Bronchial epithelial cell (primary cell): Measurements from ENCODE around the gene CTPS1. TPM values are rescaled to one million over a fixed set of nuclear protein-coding genes. Genes with fewer than 3 reads are reported as not detected.

Experiments used
- DNase-seq: peaks from one replicate; pipeline ENCODE4 v3.0.0-alpha.2; 2010; ENCODE audit warnings: low read depth
- FAIRE-seq: peaks from 2 replicates; lab custom pipeline; 2011; peaks lifted over from hg19 to GRCh38; lab: Jason Lieb, UNC
- H3K27me3 ChIP-seq: 2 replicates; pipeline ENCODE4 v1.5.1; 2011; ENCODE audit warnings: low read length; ENCODE audit not compliant: control insufficient read depth, insufficient read depth
- H3K36me3 ChIP-seq: 2 replicates; pipeline ENCODE4 v1.5.1; 2011; ENCODE audit warnings: low read length; ENCODE audit not compliant: control insufficient read depth, insufficient read depth
- H3K4me3 ChIP-seq: 2 replicates; pipeline ENCODE4 v1.5.1; 2011; ENCODE audit warnings: mild to moderate bottlenecking, low read depth, low read length, control low read depth
- total RNA-seq: library from RNA; depleted of rRNA; stranded (reverse); fragments of >200 nt; gene quantifications from 2 replicates; pipeline ENCODE4 v1.2.1, GENCODE V29; 2014
- TF ChIP-seq, protein P1 (sequence below): IDR thresholded peaks from 2 replicates; pipeline ENCODE4 v1.5.1; 2011; ENCODE audit warnings: mild to moderate bottlenecking, moderate library complexity, low read length, control low read depth, inconsistent platforms; ENCODE audit not compliant: insufficient read depth, severe bottlenecking

Gene CTPS1
- total RNA-seq, 1 donor from 2014 or later: 33.7 TPM

DNA sequence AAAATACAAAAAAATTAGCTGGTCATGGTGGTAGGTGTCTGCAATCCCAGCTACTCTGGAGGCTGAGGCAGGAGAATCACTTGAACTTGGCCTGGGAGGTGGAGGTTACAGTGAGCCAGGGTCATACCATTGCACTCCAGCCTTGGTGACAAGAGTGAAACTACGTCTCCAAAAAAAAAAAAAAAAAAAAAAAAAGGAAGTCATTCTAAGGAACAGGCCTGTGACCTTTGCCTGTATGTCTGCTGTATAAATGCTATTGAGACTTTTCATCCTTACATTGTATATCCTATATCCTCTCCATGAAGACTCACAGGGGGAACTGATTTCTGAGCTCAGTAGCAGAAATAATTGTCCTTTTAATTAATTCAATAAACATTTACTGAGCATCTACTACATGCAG lies 7.5 kb upstream of the CTPS1 start:
- FAIRE-seq: no peak
- DNase-seq: no peak
- TF ChIP-seq, protein P1, sequence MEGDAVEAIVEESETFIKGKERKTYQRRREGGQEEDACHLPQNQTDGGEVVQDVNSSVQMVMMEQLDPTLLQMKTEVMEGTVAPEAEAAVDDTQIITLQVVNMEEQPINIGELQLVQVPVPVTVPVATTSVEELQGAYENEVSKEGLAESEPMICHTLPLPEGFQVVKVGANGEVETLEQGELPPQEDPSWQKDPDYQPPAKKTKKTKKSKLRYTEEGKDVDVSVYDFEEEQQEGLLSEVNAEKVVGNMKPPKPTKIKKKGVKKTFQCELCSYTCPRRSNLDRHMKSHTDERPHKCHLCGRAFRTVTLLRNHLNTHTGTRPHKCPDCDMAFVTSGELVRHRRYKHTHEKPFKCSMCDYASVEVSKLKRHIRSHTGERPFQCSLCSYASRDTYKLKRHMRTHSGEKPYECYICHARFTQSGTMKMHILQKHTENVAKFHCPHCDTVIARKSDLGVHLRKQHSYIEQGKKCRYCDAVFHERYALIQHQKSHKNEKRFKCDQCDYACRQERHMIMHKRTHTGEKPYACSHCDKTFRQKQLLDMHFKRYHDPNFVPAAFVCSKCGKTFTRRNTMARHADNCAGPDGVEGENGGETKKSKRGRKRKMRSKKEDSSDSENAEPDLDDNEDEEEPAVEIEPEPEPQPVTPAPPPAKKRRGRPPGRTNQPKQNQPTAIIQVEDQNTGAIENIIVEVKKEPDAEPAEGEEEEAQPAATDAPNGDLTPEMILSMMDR: no peak
- Histone ChIP-seq H3K27me3 (no peaks in the 10 kb centered on the region), H3K4me3 (no peak overlapping the region), H3K36me3 (no peaks in the 10 kb centered on the region)

DNA sequence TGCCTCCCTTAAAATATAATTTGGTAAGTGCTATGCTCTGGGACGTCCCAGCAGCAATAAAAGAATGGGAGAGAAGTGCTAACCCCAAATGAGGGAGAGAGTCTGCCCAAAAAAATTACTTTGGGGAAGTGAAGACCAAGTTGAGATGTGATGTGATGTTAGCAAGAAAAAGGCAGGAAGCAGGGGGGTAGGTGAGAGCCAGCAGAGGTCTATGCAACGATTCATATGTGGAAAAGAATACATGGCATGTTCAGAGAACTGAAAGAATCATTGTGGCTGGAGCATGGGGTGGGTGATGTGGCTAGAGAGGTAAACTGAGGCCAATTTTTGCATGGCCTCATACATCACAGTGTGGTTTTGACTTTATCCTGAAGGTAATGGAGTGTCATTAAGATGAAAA lies 5.6 kb upstream of the CTPS1 start:
- Histone ChIP-seq H3K4me3 (no peak overlapping the region), H3K27me3 (no peaks in the 10 kb centered on the region), H3K36me3 (no peaks in the 10 kb centered on the region)
- no peak for FAIRE-seq
- no peak for DNase-seq
- TF ChIP-seq, protein P1: no peak

DNA sequence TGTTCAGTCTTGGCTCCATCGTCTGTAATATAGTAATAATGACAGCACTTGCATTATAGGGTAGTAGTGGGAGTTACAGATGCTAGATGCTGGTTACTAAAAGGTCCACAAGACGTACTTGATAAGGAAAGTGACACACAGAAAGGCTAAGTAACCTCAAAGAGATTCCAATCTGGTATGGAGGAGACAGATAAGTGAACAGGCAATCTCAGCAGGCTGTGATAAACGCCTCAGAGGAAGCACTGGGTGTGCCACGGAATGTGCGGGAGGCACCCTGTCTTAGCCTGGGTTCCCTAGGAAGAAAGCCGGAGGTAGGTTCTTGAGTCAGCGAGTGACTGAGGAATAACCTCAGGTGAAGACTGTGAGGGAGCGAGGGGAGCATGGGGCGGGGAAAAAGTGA lies 4.6 kb upstream of the CTPS1 start:
- no peaks in the 10 kb centered on the region for H3K27me3 ChIP-seq
- TF ChIP-seq, protein P1: no peak
- H3K4me3 ChIP-seq: no peak overlapping the region
- no peak for DNase-seq
- no peaks in the 10 kb centered on the region for H3K36me3 ChIP-seq
- no peak for FAIRE-seq

DNA sequence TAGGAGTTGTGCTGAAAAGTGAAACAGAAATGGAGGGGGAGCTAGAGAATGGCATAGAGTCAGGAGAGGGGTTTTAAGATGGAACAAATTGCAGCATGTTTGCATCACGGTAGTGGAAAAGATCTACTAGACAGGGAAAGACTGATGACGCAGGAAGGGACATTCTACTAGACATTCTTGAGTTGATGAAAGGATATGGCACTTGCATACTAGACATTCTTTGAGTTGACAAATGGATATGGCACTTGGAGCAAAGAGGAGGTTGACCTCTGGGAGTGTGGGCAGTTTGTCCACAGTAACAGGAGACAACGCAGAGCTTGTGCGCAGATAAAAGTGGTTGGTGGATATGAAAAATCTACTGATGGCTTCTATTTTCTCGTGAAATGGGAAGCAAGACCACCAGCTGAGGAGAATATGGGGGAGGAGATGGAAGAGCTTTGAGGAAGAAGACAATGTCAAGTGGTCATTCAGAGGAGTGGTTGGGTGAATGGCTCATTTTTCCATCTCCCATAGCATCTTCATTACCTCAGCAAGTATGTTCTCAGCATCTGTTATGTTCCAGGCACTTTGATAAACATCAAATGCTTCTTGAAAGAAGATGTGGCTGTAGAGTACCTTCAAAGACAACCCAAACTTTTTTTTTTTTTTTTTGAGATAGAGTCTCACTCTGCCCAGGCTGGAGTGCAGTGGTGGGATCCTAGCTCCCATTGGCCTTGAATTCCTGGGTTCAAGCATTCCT lies 2.4 kb upstream of the CTPS1 start:
- H3K27me3 ChIP-seq: no peaks in the 10 kb centered on the region
- no peak overlapping the region for H3K4me3 ChIP-seq
- H3K36me3 ChIP-seq: no peaks in the 10 kb centered on the region
- DNase-seq (no peak), FAIRE-seq (no peak)
- TF ChIP-seq, protein P1: no peak

DNA sequence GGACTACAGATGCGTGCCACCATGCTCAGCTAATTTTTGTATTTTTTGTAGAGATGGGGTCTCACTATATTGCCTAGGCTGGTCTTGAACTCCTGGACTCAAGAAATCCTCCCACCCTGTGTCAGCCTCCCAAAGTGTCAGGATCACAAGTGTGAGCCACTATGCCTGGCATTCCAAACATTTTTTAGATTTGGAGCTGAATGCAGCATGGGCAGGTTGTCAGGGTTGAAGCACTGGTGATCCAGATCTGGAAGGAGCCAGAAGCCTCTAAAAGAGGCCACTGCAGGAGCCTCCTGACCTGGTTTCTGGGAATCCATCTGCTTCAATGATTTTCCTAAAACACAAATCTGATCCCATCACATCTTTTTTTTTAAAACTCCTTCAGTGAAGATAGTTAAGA lies 1.8 kb upstream of the CTPS1 start:
- H3K36me3 ChIP-seq: no peaks in the 10 kb centered on the region
- no peak overlapping the region for H3K4me3 ChIP-seq
- no peak for FAIRE-seq
- TF ChIP-seq, protein P1: no peak
- DNase-seq: no peak
- no peaks in the 10 kb centered on the region for H3K27me3 ChIP-seq

DNA sequence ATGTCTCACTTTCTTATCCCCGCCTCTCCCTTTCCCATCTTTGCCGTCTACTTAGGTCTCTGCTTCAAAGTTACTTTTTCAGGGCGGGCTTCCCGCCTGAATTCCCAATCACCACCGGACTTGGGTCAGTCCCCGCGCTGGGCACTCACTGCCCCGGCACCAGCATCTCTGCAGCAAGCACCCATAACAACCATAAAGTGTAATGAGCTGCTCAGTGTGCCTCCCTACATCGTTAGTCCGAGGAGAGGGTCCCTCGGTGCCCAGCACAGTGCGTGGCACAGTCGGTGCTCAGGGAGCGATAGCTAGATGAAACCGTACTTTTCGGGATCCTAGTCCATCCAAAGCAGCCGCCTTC lies 633 bp upstream of the CTPS1 start:
- Histone ChIP-seq H3K36me3 (no peaks in the 10 kb centered on the region), H3K27me3 (no peaks in the 10 kb centered on the region), H3K4me3 (peak overlapping the region; percentile 70)
- TF ChIP-seq, protein P1: no peak
- FAIRE-seq (no peak), DNase-seq (no peak)
